ENCODE results near the gene ZNF3.

The ZNF3 gene

GRCh38 chr7:100065452-100066186 lies 15.9 kb downstream of the ZNF3 start:
- Histone ChIP-seq H3K27ac (replicated peaks) (no peak overlapping the region), H3K4me3 (replicated peaks; ENCODE audit: insufficient read depth, low read length) (no peak overlapping the region), H3K27me3 (ENCODE audit: insufficient read depth, poor library complexity, severe bottlenecking) (no peaks in the 10 kb centered on the region)
- TF ChIP-seq REST (IDR thresholded peaks at IDR 0.05; ENCODE audit: insufficient replicate concordance, low read depth) (no peak), SPI1 (IDR thresholded peaks at IDR 0.05; ENCODE audit: borderline replicate concordance, low read depth) (no peak), POLR2AphosphoS5 (IDR thresholded peaks at IDR 0.05; ENCODE audit: low read depth) (no peak; the same call in none of the 2 replicates), GABPA (IDR thresholded peaks at IDR 0.05; ENCODE audit: low read depth) (no peak), CTCF (IDR thresholded peaks at IDR 0.05; ENCODE audit: insufficient read depth, low read length) (no peak)
- no peak for DNase-seq (ENCODE audit: low read depth in 1 of 2, low spot score in 1 of 2)

- no peak for TF ChIP-seq SPI1 (IDR thresholded peaks at IDR 0.05; ENCODE audit: borderline replicate concordance, low read depth)
- TF ChIP-seq CTCF (IDR thresholded peaks at IDR 0.05; ENCODE audit: insufficient read depth, low read length) = no peak
- TF ChIP-seq REST (IDR thresholded peaks at IDR 0.05; ENCODE audit: insufficient replicate concordance, low read depth) = no peak
- no peak for TF ChIP-seq GABPA (IDR thresholded peaks at IDR 0.05; ENCODE audit: low read depth)
- no peak for TF ChIP-seq POLR2AphosphoS5 (IDR thresholded peaks at IDR 0.05; ENCODE audit: low read depth)
- Histone ChIP-seq H3K27ac (replicated peaks) (no peak overlapping the region), H3K27me3 (ENCODE audit: insufficient read depth, poor library complexity, severe bottlenecking) (no peaks in the 10 kb centered on the region), H3K4me3 (replicated peaks; ENCODE audit: insufficient read depth, low read length) (no peak overlapping the region)
- no peak for DNase-seq (ENCODE audit: low read depth in 1 of 2, low spot score in 1 of 2)
These were observed 17.4 kb downstream of the ZNF3 start for GRCh38 chr7:100064162-100064561.

GRCh38 chr7:100063376-100063775 lies 18.1 kb downstream of the ZNF3 start:
- no peak overlapping the region for H3K27ac ChIP-seq (replicated peaks)
- no peak overlapping the region for H3K4me3 ChIP-seq (replicated peaks; ENCODE audit: insufficient read depth, low read length)
- DNase-seq (ENCODE audit: low read depth in 1 of 2, low spot score in 1 of 2) = no peak
- H3K27me3 ChIP-seq (ENCODE audit: insufficient read depth, poor library complexity, severe bottlenecking) = no peaks in the 10 kb centered on the region
- no peak for TF ChIP-seq GABPA (IDR thresholded peaks at IDR 0.05; ENCODE audit: low read depth)
- TF ChIP-seq SPI1 (IDR thresholded peaks at IDR 0.05; ENCODE audit: borderline replicate concordance, low read depth) = no peak
- no peak for TF ChIP-seq REST (IDR thresholded peaks at IDR 0.05; ENCODE audit: insufficient replicate concordance, low read depth)
- TF ChIP-seq POLR2AphosphoS5 (IDR thresholded peaks at IDR 0.05; ENCODE audit: low read depth) = no peak
- no peak for TF ChIP-seq CTCF (IDR thresholded peaks at IDR 0.05; ENCODE audit: insufficient read depth, low read length)
